SK-N-MC (cell line): ENCODE results near the gene CARF.

Experiments
- EZH2 ChIP-seq: fragments of 200-600 bp; sonication (generic); IDR thresholded peaks from one replicate; pipeline ENCODE4 v1.6.1; 2017; ENCODE audit warnings: antibody characterized with exemption
- FOXP2 ChIP-seq: optimal IDR thresholded peaks from 2 replicates; pipeline ENCODE3; 2011; ENCODE audit warnings: mild to moderate bottlenecking, moderate library complexity; ENCODE audit not compliant: insufficient read depth; ENCODE audit errors: extremely low read length, control extremely low read depth

DNA sequence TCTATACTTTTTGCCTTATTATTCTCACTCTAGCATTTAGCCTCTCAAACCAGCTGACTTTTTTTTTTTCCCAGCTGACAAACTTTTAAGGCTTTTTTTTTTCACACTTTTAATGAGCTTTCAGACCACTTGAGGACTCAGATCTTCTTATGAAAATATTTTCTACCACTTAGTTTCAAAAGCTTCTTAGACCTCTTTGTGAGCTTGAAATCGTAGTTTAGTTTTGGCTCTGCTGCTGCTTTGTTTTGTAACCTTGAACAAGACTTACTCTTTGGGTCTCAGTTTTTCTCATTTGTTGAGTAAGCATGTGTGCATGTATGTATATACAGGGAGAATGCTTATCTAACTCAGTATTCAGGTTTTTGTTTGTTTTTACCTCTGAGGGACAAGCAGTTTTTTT is 106.1 kb downstream of the CARF start:
- TF ChIP-seq EZH2 (no peak), FOXP2 (no peak)
